IPS-18c (cell line): ENCODE data around the gene CLDND2.

Source experiments
- H3K4me3 ChIP-seq: 2 replicates; pipeline ENCODE4 v1.7.0; 2013; ENCODE audit warnings: low read depth, mild to moderate bottlenecking, low read length, moderate library complexity; ENCODE audit not compliant: insufficient read depth
- H3K9me3 ChIP-seq: one replicate; pipeline ENCODE4 v1.6.1; 2013; ENCODE audit warnings: mild to moderate bottlenecking, low read length, moderate library complexity; ENCODE audit not compliant: control insufficient read depth, insufficient read depth

CLDND2 gene

DNA sequence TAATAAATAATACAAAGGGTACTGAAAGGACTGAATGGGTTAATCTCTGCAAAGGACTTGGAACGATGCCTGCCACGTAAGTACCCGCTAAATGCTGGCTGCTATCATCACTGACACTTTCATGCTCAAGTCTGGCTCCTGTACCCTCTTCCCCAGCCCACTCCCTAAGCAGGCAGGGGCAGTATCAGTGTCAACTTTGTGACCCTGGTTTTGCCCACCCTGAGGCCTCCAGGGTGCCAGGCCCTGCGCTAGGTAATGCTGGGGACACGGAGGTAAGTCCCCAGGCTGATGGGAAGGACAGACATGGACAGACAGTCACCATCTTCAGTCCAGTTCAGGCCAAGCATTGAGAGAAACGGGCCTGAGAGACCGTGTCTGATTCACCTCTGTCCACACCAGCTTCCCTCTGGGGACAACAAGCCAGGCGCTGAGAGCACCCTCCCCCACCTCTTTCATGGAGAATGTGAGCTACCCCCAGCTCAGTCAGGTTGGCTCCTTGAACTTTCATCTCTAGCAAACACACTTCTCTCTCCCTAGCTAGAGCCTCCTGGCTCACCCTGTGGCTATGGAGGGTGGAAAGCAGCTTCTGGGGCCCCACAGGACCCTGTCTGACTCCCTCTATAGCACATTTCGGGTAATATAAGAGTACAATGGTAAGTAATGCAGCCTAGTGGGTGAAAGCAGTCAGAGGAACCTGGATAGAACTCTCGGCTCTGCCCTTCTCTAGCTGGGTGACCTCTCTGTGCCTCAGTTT is 3.4 kb downstream of the CLDND2 start:
- H3K9me3 ChIP-seq, result no peaks in the 10 kb centered on the region
- H3K4me3 ChIP-seq, result peak overlapping the region; percentile 71

DNA sequence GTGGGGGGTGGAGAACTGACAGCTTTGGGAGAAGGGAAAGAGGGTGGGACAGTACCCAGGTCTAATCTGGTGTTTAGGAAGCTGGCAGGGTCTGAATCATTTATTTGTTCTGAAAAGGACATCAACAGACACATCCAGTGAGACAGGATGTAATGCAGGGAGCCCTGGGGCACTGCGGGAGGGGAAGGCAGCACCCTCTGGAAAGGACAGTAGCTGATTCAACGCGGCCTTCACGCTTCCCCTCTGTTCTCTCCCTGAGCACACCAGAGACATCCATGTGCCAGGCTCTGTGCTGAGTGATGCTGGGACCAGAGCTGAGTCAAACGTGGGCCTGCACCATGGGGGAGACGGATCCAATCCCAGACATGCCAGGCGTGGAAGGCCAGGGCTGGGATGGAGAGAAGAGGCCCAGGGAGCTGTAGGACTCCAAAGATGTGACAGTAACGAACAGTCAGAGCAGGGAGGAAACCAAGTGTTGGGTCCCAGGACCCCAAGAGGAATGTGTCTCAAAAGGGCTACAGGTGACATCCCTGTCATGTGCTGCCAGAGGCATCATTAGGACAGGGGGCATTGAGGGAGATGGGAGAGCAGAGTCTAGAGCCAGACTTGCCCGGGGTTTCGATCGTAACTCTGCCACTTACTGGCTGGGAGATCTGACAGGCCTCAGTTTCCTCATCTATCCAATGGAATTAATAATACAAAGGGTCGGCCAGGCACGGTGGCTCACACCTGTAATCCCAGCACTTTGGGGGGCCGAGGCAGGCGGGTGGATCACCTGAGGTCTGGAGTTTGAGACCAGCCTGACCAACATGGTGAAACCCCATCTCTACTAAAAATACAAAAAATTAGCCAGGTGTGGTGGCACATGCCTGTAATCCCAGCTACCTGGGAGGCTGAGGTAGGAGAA is 4.3 kb downstream of the CLDND2 start:
- Histone ChIP-seq H3K4me3 (no peak overlapping the region), H3K9me3 (no peaks in the 10 kb centered on the region)

DNA sequence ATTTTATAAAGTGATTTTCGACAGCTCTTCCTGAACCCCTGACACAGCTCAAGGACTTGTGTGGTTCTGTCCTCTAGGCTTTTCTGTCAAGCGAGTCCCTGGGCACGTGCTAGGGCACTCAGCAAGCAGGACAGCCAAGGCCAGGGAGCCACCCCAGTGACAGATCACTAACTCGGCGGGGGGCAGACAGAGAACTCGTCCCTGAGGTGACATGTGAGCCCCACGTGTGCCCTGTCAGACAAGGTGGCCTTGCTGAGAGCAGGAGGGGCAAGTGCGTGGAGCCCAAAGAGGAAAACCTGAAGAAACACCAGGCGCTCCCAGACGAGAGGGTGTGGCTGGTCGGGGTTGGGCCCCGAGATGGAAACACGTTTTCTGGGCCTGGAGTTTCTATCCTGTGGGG is 7.6 kb downstream of the CLDND2 start:
- no peaks in the 10 kb centered on the region for H3K9me3 ChIP-seq
- no peak overlapping the region for H3K4me3 ChIP-seq

DNA sequence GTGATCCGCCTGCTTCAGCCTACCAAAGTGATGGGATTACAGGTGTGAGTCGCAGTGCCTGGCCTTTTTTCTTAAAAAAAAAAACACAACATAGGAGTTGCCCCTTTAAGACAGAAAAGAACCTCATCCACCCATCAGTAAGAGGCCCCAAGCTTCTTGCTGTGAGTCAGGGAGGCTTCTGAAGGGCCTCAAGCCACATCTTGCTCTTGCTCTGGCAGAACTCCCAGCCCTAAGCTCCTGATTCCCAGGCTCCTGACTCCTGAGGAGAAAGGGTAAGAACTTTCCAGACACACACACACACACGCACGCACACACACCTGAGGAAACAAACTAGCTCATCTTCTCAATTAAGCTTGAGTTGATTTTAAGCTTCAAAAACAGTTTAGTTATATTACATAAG is 9.5 kb downstream of the CLDND2 start:
- Histone ChIP-seq H3K9me3 (no peaks in the 10 kb centered on the region), H3K4me3 (no peak overlapping the region)

DNA sequence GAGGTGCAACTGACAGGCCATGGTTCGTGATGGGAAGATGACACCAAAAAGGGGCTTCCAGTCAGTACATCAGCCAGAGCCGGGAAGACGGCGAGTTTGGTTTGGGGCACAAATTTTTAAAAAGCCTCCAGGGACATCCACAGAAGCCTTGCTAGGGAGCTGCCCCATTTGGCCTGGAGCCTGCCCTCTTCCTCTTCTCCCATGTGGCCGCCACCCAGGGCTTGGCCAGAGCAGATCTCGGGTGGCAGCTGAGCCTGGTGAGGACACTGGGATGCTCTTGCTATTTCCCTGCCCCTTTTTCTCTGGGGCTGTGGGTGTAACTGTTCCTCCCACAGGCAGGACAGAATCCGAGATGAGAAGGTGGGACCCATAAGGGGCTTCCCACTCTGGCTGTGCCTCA is 10.9 kb downstream of the CLDND2 start:
- Histone ChIP-seq H3K9me3 (no peaks in the 10 kb centered on the region), H3K4me3 (no peak overlapping the region)

DNA sequence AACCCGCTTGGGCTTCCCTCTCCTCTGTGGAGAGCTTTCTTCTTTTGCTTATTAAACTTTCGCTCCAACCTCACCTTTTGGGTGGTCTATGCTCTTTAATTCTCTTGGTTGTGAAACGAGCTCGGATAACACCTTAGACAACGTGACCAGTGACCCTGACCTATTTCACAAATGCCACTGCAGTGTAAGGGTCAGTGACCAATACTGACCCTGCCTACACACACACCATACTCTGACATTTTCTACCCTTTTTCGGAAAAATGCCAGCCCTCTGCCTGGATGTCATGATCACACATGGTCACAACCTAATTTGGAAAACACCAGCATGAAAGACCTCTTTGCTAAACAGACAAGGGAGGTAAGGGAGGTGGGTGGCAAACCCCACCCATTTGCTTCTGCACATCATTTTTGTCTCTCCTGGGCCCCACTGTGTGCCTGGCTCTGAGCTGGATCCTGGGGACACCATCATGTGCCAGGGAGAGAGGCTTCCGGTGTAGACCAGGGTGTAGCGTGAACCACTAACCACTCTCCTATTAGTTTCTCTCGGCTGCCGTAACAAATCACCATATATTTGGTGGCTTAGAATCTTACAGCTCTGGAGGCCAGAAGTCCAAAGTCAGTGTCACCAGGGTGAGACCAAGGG is 12.5 kb downstream of the CLDND2 start:
- H3K9me3 ChIP-seq, result no peaks in the 10 kb centered on the region
- H3K4me3 ChIP-seq, result no peak overlapping the region

DNA sequence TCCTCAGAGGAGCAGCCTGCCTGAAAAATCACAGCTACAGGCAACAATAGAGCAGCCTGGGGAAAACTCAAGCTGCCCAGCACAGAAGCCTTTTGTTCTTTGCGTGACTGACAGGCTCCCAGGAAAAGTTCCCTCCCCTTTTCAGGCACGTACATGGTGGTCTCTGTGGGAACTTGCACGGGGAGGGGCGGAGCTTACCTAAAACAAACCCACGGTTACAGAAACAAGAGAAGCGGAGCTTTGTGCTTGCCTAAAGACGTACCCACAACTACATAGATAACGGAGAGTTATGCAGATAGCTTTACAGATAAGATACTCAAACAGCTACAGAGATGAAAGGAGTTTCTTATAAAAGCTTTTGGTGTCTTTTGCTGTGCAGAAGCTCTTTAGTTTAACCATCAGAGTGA is 14.1 kb downstream of the CLDND2 start:
- no peak overlapping the region for H3K4me3 ChIP-seq
- H3K9me3 ChIP-seq, result no peaks in the 10 kb centered on the region

DNA sequence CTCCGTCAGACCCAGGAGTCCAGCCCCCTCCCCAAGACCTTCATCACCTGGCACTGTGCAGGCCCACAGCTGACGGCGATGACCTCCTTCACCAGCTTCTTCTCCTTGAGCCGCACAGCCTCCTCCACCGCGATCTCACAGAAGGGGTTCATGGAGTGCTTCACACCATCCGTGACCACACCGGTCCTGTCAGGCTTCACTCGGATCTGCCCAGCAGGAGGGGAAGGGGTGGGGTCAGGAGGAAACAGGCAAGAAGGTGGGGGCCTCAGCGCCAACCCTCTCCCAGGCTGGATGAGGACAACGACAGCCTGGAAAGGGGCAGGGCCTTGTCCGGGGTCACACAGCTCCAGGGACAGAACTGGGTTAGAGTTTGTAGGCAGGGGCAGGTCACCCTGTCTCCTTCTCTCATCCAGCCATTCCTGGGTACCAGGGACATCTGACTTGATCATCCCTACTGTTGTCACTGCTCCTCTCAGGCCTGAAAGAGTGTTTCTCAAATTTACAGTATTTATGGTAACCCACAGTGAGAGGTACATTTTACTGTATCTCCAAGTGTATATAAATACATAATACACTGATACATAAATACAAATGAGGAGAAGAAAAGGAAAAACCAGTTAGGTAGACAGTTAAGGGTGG is 14.6 kb downstream of the CLDND2 start:
- Histone ChIP-seq H3K9me3 (no peaks in the 10 kb centered on the region), H3K4me3 (no peak overlapping the region)

DNA sequence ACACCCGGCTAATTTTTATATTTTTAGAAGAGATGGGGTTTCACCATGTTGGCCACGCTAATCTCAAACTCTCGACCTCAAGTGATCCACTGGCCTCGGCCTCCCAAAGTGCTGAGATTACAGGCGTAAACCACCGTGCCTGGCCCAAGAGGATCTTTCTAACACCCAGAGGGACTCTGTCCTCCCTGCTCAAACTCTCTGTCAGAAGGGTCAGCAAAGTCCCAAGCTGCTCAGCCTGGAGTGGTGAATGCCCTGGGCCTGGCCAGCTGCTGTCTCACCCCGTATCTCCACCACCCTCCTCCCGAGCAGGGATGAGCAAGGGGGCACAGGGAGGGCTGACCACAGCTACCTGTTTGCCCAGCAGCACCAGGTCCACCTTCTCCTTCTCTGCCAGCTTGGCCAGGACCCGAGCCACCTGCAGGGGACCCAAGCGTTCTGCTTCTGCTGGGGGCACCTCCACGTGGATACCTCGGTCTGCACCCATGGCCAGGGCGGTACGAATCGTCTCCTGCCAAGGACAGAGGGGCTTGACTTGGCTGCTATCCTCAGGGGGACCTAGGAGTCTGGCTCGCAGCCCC is 15.9 kb downstream of the CLDND2 start:
- Histone ChIP-seq H3K9me3 (no peaks in the 10 kb centered on the region), H3K4me3 (no peak overlapping the region)

DNA sequence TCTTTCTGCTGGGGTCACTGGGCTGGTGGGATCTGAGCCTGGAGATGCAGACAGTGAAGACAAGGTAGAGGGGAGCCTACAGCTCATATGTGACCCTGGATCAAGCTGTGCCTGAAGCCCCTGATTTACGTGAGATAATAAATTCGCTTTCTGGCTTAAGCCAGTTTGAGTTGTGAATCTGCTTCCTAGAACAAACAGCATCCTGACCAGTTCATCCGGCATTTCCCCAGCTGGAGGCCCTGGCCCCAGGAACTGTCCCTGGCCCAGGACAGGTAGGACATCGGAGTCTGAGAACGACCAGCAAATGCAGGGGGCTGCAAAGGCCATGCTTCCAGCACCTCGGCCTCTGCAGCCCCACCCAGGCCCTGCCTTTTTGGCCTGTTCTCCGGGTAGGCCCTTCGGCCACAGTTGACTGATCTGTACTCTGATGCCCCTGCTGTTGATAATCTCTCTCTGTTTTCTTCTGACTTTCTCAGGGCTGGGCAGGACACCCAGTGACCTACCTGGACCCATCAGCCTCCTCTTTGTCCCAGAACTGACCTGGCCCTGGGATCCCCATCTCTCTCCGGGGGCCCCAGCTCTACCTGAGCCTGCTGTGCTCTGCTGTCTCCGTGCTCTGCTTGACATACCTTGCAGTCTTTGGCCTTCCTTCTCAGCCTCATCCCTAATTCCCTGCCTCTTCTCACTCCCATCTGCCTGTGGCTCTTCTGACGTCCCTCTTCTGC is 17.4 kb downstream of the CLDND2 start:
- Histone ChIP-seq H3K4me3 (no peak overlapping the region), H3K9me3 (no peaks in the 10 kb centered on the region)

DNA sequence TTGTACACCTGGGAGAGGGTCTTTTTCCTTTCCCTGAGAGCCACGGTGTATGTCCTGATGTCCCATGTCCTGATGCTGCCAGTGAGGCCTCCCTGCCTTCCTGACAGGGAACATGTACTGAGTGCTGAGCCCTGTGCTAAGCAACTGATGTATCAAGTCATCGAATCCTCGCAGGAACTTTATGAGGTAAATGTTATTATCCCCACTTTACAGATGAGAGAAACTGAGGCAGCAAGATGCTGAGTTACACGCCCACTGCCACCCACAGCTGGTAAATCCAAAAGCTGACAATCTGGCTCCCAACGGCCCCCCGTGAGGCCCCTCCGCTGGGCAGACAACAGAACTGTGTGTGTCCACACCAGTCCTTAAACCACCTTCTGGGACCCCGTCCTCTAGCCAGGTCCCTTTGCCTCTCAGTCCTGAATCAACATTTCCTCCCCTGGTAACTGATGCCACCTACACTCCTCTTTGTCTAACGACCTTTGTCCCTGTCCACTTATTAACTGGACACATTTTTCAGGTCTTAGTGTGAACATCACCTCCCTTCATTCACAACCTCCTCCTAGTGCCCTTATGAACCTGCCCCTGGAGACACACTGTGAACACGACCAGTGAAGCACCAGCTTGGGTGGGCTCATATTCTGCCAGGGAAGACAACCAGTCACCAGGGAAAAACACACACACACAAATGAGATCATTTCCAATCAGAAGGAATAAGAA is 21.4 kb downstream of the CLDND2 start:
- no peak overlapping the region for H3K4me3 ChIP-seq
- no peaks in the 10 kb centered on the region for H3K9me3 ChIP-seq

DNA sequence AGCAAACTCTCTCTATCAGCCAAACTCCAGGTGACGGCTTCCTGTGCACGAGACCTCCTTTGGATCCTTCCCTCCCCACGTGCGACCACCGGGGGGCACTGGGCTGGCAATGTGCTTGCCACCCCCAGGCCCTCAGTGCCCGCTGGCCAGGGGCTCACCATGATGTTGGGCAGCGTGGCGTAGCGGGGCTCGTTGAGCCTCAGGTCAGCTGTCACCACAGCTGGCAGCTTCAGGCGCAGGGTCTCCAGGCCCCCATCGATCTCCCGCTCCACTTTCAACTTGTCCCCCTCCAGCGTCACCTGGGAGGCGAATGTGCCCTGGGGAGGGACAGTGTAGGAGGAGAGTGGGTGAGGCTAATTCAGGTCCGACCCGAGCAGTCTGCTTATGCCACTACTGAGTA is 22.1 kb downstream of the CLDND2 start:
- Histone ChIP-seq H3K9me3 (no peaks in the 10 kb centered on the region), H3K4me3 (no peak overlapping the region)

DNA sequence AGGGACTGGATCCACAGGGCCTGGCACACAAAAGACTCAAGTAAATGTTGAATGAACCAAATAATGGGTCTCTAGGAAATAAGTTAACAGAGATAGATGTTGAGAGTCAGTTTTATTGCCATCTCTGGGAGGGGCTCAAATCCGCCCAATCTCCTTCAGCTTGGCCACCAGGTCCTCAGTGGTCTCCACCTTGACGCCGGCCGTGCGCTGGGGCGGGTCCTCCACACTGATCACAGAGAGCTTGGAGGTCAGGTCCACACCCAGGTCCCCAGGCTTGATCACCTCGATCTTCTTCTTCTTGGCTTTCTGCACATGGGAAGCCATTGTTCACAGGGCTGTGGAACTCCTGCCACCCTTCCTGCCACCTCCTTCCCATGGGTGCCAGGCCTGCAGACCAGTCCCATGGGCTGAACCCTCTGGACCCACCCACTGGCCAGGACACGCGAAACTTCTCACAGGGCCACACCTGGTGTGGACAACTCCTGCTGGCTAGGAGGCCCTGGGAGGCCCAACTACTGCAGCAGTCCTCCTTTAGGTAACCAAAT is 23.7 kb downstream of the CLDND2 start:
- Histone ChIP-seq H3K9me3 (no peaks in the 10 kb centered on the region), H3K4me3 (no peak overlapping the region)

DNA sequence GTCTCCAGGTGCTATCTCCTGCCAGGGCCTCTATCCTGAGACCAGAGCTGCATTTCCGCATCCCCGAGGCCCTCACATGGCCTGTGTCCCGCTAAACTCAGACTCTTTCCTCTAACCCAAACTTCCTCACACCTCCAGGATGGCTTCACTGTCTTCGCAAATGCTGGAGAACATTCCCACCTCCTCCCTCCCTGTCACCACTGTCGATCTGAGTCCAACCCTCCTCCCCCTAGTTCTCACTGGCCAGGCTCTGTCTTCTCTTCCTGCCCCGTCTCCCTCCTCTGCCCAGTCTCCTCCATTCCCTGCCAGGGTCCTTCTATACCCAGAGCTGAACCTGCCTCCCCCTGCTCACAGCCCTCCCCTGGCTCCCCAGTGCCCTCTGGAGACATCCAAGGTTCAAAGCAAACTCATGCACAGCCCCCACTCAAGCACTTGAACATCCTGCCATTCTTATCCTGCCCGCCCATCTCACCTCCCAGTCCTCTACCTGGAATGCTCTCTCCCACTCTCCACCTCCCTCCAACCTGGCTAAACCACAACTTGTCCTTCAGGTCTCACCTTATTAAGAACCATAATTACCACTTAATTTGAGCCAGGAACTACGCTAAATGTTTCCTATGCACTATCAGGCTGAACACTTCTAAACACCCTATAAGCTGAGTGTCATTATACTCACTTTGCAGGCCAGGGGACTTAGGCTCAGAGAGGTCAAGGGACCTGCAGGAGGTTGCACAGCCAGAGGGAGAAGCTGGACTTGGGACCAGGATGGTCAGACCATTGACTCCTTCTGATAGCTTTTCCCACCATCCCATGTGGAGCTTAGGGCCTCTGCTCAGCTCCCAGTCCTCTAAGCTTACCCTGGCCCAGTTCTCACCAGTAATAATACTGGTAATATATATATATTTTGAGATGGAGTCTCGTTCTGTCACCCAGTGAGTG is 25.9 kb downstream of the CLDND2 start:
- H3K9me3 ChIP-seq, result no peaks in the 10 kb centered on the region

DNA sequence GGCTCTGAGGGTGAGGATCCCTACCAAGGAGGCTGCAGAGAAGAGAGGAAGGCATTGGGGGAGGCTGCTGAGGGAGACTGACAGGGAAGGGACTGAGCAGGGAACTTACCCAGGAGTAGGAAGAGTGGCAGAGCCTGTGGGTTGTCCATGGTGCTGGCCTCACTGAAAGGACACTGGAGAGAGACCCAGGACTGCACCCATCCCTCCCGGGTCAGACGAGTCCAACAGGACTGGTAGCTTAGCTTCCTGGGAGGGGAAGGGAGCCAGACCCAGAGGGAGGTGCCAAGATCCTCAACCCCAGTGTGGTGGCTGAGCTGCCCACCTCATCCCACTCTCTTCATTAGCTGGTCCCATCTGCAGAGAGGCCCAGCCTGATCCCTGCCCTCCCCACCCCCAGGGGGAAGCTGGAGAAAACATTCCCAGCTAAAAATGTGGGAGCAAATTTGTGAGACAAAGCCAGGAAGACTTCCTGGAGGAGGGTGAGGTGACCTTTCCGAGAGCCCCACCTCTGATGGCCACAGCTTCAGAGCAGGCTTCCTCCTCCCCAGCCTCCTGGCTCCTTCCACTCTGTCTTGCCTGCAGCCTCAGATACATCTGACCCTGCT is 26.7 kb downstream of the CLDND2 start, which contains the start of gene VSIG10L:
VSIG10L (minus strand) TSS at position 164 of the 605 bp plus-strand sequence; CDS start at position 149, 15 bp downstream.
- Histone ChIP-seq H3K4me3 (no peak within 1 kb of the TSS), H3K9me3 (no peaks in the 10 kb centered on the region)

More for the DNA sequence above, 25.9 kb downstream of the CLDND2 start:
- H3K4me3 ChIP-seq, result no peak overlapping the region
